GM23248 (cell line): ENCODE measurements around the gene AFAP1.

ENCODE experiments used
- EZH2 ChIP-seq: fragments of 200-600 bp; sonication (generic); IDR thresholded peaks from 2 replicates; pipeline ENCODE4 v1.6.1; 2018; ENCODE audit warnings: antibody characterized with exemption, mild to moderate bottlenecking; ENCODE audit not compliant: insufficient read depth, poor library complexity, severe bottlenecking
- EZH2phosphoT487 ChIP-seq: fragments of 200-600 bp; sonication (generic); IDR thresholded peaks from 2 replicates; pipeline ENCODE4 v1.6.1; 2018; ENCODE audit warnings: antibody characterized with exemption, moderate library complexity, mild to moderate bottlenecking, low read depth; ENCODE audit not compliant: insufficient read depth

DNA sequence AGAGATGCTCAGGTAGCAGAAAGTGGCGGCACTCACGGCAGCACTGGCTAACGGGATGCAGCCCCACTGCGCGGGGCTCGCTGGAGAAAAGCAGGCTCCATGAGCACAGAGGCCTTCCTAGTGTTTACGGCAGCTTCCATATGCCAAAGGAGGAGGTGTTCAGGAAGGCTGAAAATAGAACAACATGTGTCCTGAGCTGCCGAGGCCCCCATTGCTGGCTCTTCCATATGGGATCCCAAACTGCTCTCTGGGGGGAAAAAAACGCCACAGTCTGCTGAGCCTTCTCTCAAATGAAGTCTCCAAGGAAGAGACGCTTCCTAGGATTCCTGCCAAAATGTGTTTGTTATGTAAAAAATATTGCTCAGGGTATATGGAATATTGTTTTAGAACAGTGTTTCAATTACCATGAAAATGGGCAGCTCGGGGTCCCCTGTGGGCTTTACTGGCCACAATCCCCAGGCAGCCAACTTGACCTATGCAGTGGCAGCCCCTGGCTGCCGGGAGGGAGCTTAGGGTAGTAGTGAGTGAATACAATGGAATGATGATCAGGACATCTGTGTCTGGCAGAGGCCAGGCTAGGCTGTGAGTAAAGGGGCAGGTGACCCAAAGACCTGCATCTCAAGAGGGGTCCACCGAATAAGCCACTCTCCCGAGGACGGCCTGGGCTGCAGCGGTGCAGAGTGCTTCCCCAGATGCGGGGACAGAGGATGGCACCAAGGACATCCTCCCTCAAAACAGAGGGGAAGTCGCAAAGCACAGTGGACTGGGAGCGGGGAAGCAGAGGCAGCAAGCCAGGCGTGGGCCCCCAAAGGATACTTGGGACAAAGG lies 170.1 kb downstream of the AFAP1 start:
- no peak for TF ChIP-seq EZH2phosphoT487
- TF ChIP-seq EZH2: no peak
